GM12875 (cell line): Measurements from ENCODE around the gene KLHL14.

Source experiments
- H3K4me3 ChIP-seq: one replicate; pipeline ENCODE4 v1.5.1; 2011; ENCODE audit warnings: low read depth, low read length, control low read depth
- TF ChIP-seq, protein P1 (sequence below): IDR thresholded peaks from 2 replicates; pipeline ENCODE4 v1.5.1; 2011; ENCODE audit warnings: low read depth, mild to moderate bottlenecking, control low read depth, inconsistent platforms, low read length, moderate library complexity, borderline replicate concordance; ENCODE audit not compliant: insufficient read depth

The KLHL14 gene

GRCh38 chr18:32637226-32637625, 135.6 kb downstream of the KLHL14 start:
- TF ChIP-seq, protein P1, sequence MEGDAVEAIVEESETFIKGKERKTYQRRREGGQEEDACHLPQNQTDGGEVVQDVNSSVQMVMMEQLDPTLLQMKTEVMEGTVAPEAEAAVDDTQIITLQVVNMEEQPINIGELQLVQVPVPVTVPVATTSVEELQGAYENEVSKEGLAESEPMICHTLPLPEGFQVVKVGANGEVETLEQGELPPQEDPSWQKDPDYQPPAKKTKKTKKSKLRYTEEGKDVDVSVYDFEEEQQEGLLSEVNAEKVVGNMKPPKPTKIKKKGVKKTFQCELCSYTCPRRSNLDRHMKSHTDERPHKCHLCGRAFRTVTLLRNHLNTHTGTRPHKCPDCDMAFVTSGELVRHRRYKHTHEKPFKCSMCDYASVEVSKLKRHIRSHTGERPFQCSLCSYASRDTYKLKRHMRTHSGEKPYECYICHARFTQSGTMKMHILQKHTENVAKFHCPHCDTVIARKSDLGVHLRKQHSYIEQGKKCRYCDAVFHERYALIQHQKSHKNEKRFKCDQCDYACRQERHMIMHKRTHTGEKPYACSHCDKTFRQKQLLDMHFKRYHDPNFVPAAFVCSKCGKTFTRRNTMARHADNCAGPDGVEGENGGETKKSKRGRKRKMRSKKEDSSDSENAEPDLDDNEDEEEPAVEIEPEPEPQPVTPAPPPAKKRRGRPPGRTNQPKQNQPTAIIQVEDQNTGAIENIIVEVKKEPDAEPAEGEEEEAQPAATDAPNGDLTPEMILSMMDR, result no peak
- H3K4me3 ChIP-seq, result no peak overlapping the region

GRCh38 chr18:32634876-32635431, 137.9 kb downstream of the KLHL14 start:
- H3K4me3 ChIP-seq, result no peak overlapping the region
- TF ChIP-seq, protein P1, result no peak

DNA sequence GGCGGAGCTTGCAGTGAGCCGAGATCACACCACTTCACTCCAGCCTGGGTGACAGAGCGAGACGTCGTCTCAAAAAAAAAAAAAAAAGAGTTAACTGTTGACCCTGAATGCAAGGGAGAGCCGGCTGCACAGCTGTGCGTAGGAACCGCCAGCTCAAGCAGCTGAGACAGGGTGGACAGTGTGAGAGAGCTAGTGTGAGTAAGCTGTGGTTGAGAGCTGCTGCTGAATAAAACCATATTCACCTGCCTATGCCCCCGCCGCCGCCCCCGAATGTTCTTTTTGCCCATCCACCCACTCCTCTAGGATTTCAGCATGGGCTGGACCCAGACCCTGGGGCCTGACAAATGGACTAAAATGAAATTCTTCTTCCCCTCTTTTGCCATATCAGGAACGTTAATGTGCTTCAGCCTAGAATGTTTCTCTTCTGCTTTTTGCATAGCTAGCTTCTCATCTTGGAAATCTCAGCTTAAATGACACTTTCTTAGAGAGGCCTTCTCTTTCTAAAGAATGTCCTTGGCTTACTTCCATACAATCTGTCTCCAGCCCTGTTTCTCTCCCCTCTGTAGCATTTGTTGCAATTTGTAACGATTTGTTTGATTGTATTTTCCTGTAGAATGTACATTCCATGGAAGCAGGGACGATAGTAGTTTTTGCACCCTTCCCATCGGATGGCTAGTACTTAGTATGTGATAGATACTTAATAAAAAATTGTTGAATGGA, 142.7 kb downstream of the KLHL14 start:
- no peak overlapping the region for H3K4me3 ChIP-seq
- TF ChIP-seq, protein P1, result no peak

GRCh38 chr18:32629292-32629691, 143.5 kb downstream of the KLHL14 start:
- H3K4me3 ChIP-seq, result no peak overlapping the region
- TF ChIP-seq, protein P1, result no peak

DNA sequence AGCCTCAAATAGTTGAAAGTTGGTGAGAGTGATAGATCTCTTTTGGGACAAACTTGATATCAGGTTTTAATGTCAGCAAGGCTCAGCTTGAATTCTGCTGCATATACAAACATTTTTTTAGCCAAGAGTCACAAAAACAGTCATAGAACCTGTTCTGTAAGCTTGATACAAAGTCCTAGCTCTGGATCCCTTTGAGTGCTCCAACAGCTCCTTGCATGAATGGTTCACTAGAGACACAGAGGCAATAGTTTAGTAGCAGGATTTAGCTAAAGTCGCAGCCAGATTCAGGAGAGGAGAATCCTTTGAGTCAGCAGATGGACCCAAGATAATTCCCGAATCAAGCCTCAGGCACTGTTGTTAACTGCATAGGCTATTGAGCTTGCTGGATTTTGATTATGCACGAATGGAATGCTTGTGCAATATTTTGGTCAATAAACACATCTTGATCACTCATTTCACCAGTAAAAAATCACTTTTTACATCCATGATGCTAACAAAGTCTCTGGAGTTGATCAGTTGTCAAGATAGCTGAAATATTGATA, 148.6 kb downstream of the KLHL14 start:
- TF ChIP-seq, protein P1, result no peak

DNA sequence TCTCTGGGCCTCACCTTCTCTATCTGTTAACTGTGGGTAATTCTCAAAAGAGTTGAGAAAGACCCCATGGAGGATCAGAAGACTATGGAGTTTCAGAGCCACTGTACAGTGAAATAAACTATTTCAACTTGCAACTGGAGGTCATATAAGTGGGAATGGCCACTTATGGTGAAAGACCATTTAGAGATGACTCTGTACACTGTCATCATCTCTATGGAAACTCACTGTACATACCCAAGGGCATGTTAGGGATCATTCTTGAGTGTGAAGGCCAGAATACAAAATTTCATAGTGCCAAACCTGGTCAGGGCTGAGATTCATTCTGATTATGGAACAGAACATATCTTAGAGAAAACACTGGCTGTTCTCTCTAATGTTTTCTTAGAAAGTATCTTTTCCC, 149.3 kb downstream of the KLHL14 start:
- TF ChIP-seq, protein P1, result no peak
- H3K4me3 ChIP-seq, result no peak overlapping the region

More for the DNA sequence above, 148.6 kb downstream of the KLHL14 start:
- H3K4me3 ChIP-seq, result no peak overlapping the region
